Upper lobe of left lung (tissue), 6 donors: Measurements from ENCODE around the gene MYZAP. TPM values are rescaled to one million over a fixed set of nuclear protein-coding genes. Genes with fewer than 3 reads are reported as not detected.

Experiments used
- ATAC-seq, 2 donors: fragments of 200-7000 bp; cut with Tn5 transposase; one replicate each; pipeline ENCODE4 v1.9.1; 2022; ENCODE audit warnings: mild to moderate bottlenecking in 2 of 2, moderate library complexity in 2 of 2; ENCODE audit not compliant: low FRiP score in 2 of 2
- DNase-seq, 2 donors: peaks; one replicate each; pipeline ENCODE4 v3.0.0-alpha.2; 2019 to 2020
- H3K27ac ChIP-seq, 4 donors: fragments of 200-600 bp; sonication (generic); one replicate each; pipeline ENCODE4 v1.5.1; 2016 to 2019
- H3K27me3 ChIP-seq, 4 donors: fragments of 200-600 bp; sonication (generic); one replicate each; pipeline ENCODE4 v1.5.1; 2017 to 2019
- H3K36me3 ChIP-seq, 4 donors: fragments of 200-600 bp; sonication (generic); one replicate each; pipeline ENCODE4 v1.5.1; 2016 to 2019
- H3K4me1 ChIP-seq, 4 donors: fragments of 200-600 bp; sonication (generic); one replicate each; pipeline ENCODE4 v1.5.1; 2018 to 2019
- H3K4me3 ChIP-seq, 4 donors: fragments of 200-600 bp; sonication (generic); one replicate each; pipeline ENCODE4 v1.5.1; 2017 to 2019; ENCODE audit warnings: mild to moderate bottlenecking in 2 of 4, moderate library complexity in 1 of 4
- H3K9me3 ChIP-seq, 4 donors: fragments of 200-600 bp; sonication (generic); one replicate each; pipeline ENCODE4 v1.5.1; 2018 to 2019
- CTCF ChIP-seq, 6 experiments: fragments of 450-650 bp in 4 of 6; fragments of 200-600 bp in 2 of 6; sonication (generic) in 2 of 6; IDR thresholded peaks; one replicate each; pipeline ENCODE4 v1.5.1; 2016 to 2019; ENCODE audit warnings: antibody characterized with exemption in 6 of 6
- EP300 ChIP-seq, 4 donors: sonication (generic); formaldehyde crosslinking; IDR thresholded peaks; one replicate each; pipeline ENCODE4 v1.5.1; 2017; ENCODE audit warnings: antibody characterized with exemption in 4 of 4, control low read depth in 2 of 4
- POLR2A ChIP-seq, 4 donors: fragments of 450-650 bp; IDR thresholded peaks; one replicate each; pipeline ENCODE4 v1.5.1; 2016 to 2017; ENCODE audit warnings: antibody characterized with exemption in 4 of 4, mild to moderate bottlenecking in 2 of 4
- POLR2AphosphoS5 ChIP-seq, 2 donors: sonication (generic); formaldehyde crosslinking; IDR thresholded peaks; one replicate each; pipeline ENCODE4 v1.5.1; 2017; ENCODE audit warnings: antibody characterized with exemption in 2 of 2
- WGBS, 2 donors: methylation state at CpG; one replicate each; pipeline ENCODE4 v1.1.5; 2017 to 2018; 5-methylcytosine and 5-hydroxymethylcytosine counted together
- total RNA-seq, 6 donors: library from RNA; depleted of rRNA in 4 of 6; stranded (reverse); fragments of >200 nt in 4 of 6; gene quantifications; one replicate each; pipeline versions ENCODE4 v1.1.0 to v1.2.1, GENCODE V29; 2016 to 2021
- donor health status: DM: no; HTN: no; CAD: no; lungs with moderate emphysema.
- donor health status: DM: no; HTN: yes; CAD: no; lungs with severe emphysema.

The MYZAP gene
- total RNA-seq, 6 donors from 2014 or later = 22.0 to 54.3 (median 30.4) TPM

DNA sequence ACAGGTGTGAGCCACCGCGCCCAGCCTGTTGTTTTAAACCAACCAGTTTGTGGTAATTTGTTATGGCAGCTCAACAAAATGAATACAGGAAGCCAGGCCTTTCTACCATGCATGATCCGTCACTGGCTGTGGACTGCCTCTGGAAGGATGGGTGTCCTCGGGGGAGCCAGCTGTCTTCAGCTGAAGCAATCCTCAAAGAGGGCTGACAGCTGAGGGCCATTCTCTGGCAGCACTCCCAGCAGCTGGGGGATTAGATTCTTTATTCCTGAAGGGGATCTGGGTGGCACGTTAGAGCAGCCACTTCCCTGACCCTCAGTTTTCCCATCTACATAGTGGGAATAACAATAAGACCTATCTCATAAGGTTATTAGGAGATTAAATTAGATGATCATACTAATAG is 139.2 kb downstream of the MYZAP start:
- no peaks in the 10 kb centered on the region for H3K9me3 ChIP-seq
- WGBS, 2 donors = 82 to 83% methylated on average over 5 of the region's 5 CpGs
- TF ChIP-seq POLR2A (IDR thresholded peaks at IDR 0.05) (no peak), EP300 (IDR thresholded peaks at IDR 0.05) (no peak), POLR2AphosphoS5 (IDR thresholded peaks at IDR 0.05) (no peak), CTCF (IDR thresholded peaks at IDR 0.05) (no peak)
- H3K27me3 ChIP-seq = no peaks in the 10 kb centered on the region
- ATAC-seq (no peak), DNase-seq (no peak)
- no peaks in the 10 kb centered on the region for H3K36me3 ChIP-seq
- no peak overlapping the region for H3K4me3 ChIP-seq
- H3K27ac ChIP-seq = no peak overlapping the region
- peaks cover 4 to 5% (median 4%) of the 10 kb centered on the region in 4 donors for H3K4me1 ChIP-seq

GRCh38 chr15:57731530-57732103 is 139.9 kb downstream of the MYZAP start:
- no peak for DNase-seq
- ATAC-seq = no peak
- H3K27ac ChIP-seq = no peak overlapping the region
- H3K4me3 ChIP-seq = no peak overlapping the region
- H3K9me3 ChIP-seq = no peaks in the 10 kb centered on the region
- no peaks in the 10 kb centered on the region for H3K36me3 ChIP-seq
- H3K27me3 ChIP-seq = no peaks in the 10 kb centered on the region
- 64 to 79% methylated on average over 6 of the region's 6 CpGs for WGBS, 2 donors
- TF ChIP-seq CTCF (IDR thresholded peaks at IDR 0.05) (no peak), POLR2A (IDR thresholded peaks at IDR 0.05) (no peak), POLR2AphosphoS5 (IDR thresholded peaks at IDR 0.05) (no peak), EP300 (IDR thresholded peaks at IDR 0.05) (no peak)
- H3K4me1 ChIP-seq = peaks cover 4 to 5% (median 4%) of the 10 kb centered on the region in 4 donors

DNA sequence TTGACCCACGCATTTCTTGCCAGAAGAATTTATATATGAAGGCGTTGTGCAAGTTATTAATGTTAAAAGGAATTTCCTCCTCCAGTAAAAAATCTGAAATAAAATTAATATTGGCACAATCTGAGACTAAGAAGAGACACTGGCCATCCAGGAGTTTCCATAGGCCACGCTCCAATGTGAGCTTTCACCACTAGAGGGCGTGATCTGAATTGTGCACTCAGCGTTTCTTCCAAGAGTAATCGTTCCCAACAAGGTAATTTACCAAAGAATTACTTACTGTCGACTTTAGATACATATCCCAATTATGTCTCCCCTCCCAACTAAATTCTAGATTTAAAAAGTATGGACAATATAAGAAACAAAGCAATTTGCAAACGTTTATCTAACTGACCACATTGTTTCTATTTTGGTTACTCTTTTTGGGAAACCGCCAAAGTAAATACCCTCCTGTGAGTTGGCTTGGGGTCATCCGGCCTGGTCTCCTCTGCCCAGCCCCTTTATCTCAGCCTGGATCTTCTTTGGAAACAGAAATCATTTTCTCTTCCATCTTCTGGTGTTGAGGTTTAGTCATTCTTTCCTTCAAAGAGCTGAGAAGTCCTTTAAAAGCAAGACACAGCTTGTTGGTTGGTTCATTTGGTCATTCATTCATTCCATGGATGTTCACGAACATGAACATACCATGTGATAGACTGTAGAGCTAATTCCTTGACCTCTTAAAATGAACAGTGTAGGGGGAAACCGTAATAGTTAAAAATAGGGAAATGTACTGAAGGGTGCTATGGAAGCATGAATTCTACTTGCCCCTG is 141.0 kb downstream of the MYZAP start:
- Histone ChIP-seq H3K36me3 (no peaks in the 10 kb centered on the region), H3K9me3 (no peaks in the 10 kb centered on the region), H3K27me3 (no peaks in the 10 kb centered on the region), H3K4me1 (peaks cover 4 to 5% (median 4%) of the 10 kb centered on the region in 4 donors), H3K4me3 (no peak overlapping the region), H3K27ac (no peak overlapping the region)
- DNase-seq (peak in 1 of 2 donors; percentile 39), ATAC-seq (peak in 1 of 2 donors; percentile 68)
- TF ChIP-seq POLR2A (IDR thresholded peaks at IDR 0.05) (no peak), CTCF (IDR thresholded peaks at IDR 0.05) (peak; percentile 59 to 87 (median 73))
- WGBS, 2 donors = 33 to 40% methylated on average over 12 of the region's 12 CpGs

- Histone ChIP-seq H3K9me3 (no peaks in the 10 kb centered on the region), H3K4me1 (peaks cover 4 to 5% (median 4%) of the 10 kb centered on the region in 4 donors), H3K27me3 (no peaks in the 10 kb centered on the region), H3K36me3 (no peaks in the 10 kb centered on the region), H3K4me3 (no peak overlapping the region), H3K27ac (no peak overlapping the region)
- DNase-seq (no peak), ATAC-seq (no peak)
- TF ChIP-seq EP300 (IDR thresholded peaks at IDR 0.05) (no peak), CTCF (IDR thresholded peaks at IDR 0.05) (no peak), POLR2AphosphoS5 (IDR thresholded peaks at IDR 0.05) (no peak), POLR2A (IDR thresholded peaks at IDR 0.05) (no peak)
- WGBS, 2 donors = 74 to 76% methylated on average over 2 of the region's 2 CpGs
Observed at GRCh38 chr15:57734860-57735259, 143.2 kb downstream of the MYZAP start.

Other genes with a start within 250 kb of the MYZAP start
- gene CGNL1, start 215.4 kb upstream of the MYZAP start, total RNA-seq = 10 to 100 TPM; 40.1 to 81.8 (median 63.0) TPM
- gene POLR2M, start 114.8 kb downstream of the MYZAP start, total RNA-seq = 100 to 1,000 TPM in 2 of 6 donors, 10 to 100 TPM in 4; 40.2 to 553 (median 73.4) TPM